Large intestine (tissue), 3 donors: ENCODE data around the gene MRGPRF. TPM values are rescaled to one million over a fixed set of nuclear protein-coding genes. Genes with fewer than 3 reads are reported as not detected.

Source experiments
- DNase-seq, 2 donors: peaks; one replicate each; pipeline versions ENCODE4 v3.0.0 to v3.0.0-alpha.2; 2013
- H3K27ac ChIP-seq: one replicate; pipeline ENCODE4 v1.5.1; 2013; ENCODE audit warnings: low read length
- H3K27me3 ChIP-seq: 2 replicates; pipeline ENCODE4 v1.6.1; 2013; ENCODE audit warnings: low read length; ENCODE audit not compliant: control insufficient read depth, insufficient read depth
- H3K36me3 ChIP-seq: 2 replicates; pipeline ENCODE4 v1.6.1; 2013; ENCODE audit warnings: low read length; ENCODE audit not compliant: control insufficient read depth, insufficient read depth
- H3K4me1 ChIP-seq: one replicate; pipeline ENCODE4 v1.6.1; 2013; ENCODE audit warnings: low read length; ENCODE audit not compliant: control insufficient read depth, insufficient read depth
- H3K4me3 ChIP-seq: one replicate; pipeline ENCODE4 v1.5.1; 2013; ENCODE audit warnings: low read length
- H3K9me3 ChIP-seq: one replicate; pipeline ENCODE4 v1.6.1; 2013; ENCODE audit warnings: mild to moderate bottlenecking, low read depth, low read length, moderate library complexity; ENCODE audit not compliant: control insufficient read depth
- WGBS: methylation state at CpG from one replicate; pipeline ENCODE4 v1.1.5; 2013; ENCODE audit warnings: low lambda C conversion rate; ENCODE audit not compliant: insufficient coverage; 5-methylcytosine and 5-hydroxymethylcytosine counted together
- polyA plus RNA-seq: library from polyadenylated mRNA; unstranded; fragments of 120-200 nt; gene quantifications from one replicate; pipeline ENCODE4 v1.2.1, GENCODE V29; 2013

The MRGPRF gene
- polyA plus RNA-seq, 1 donor = 17.6 TPM

GRCh38 chr11:68997124-68997994 is 15.7 kb downstream of the MRGPRF start:
- H3K9me3 ChIP-seq = no peaks in the 10 kb centered on the region
- no CpG with 5 or more reads among the region's 19 CpGs for WGBS
- DNase-seq = no peak
- peaks cover 8% of the 10 kb centered on the region for H3K4me1 ChIP-seq
- H3K4me3 ChIP-seq = no peak overlapping the region
- no peaks in the 10 kb centered on the region for H3K36me3 ChIP-seq
- peaks cover 16% of the 10 kb centered on the region for H3K27me3 ChIP-seq
- H3K27ac ChIP-seq = no peak overlapping the region

DNA sequence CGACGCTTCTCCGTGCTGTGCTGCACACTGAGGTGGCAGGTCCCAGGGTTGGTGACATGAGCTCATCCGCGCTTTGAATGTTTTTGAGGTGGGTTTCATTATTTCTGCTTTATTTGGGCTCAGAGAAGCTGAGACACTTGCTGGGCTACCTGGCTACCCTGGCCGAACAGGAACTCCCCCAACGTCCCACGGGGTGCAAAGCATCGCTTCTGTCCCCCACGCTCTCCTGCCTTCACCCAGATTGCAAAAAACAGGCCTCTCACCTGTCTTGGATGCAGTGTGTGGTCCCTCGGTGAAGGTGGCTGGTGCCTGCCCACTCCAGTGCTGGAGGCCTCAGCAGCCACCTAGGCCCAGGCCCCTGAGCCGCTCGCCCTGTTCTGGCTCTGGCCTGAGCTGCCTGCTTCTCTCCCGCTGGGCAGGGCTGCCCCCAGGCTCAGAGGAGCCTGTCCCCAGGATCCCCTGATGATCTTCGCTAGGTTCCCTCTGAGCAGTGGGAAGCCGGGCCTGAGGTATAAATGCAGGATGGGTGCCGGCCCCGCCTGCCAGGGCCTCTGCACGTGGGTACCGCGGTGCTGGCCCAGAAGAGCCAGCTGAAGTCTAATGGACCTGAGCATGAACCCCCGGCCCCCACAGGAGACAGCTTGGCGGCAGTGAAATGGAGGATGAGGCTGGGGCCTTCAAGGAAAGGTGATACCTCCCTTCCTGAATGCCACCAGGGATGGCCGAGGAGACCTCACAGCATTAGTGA is 16.5 kb downstream of the MRGPRF start:
- no peak overlapping the region for H3K27ac ChIP-seq
- no peak overlapping the region for H3K4me3 ChIP-seq
- peaks cover 20% of the 10 kb centered on the region for H3K27me3 ChIP-seq
- no peaks in the 10 kb centered on the region for H3K9me3 ChIP-seq
- no peak for DNase-seq
- WGBS = 100% methylated on average over 3 of the region's 24 CpGs
- H3K36me3 ChIP-seq = no peaks in the 10 kb centered on the region
- H3K4me1 ChIP-seq = peaks cover 8% of the 10 kb centered on the region

DNA sequence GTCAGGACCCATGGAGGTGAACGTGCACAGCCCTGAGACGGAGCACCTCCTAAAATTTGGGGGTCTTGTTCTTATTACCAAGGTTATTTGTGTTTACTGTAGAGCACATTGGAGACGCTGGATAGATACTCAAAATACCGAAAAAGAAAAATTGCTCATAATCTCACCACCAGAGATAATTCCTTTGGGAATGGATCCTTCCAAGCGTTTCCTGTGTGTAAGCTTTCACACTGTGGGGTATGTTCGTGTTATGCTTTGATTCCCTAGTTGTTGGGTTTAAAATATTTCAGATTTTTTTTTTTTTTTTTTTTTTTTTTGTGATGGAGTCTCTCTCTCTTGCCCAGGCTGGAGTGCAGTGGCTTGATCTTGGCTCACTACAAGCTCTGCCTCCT is 18.2 kb downstream of the MRGPRF start:
- H3K4me1 ChIP-seq = peaks cover 8% of the 10 kb centered on the region
- WGBS = 100% methylated on average over 1 of the region's 6 CpGs
- H3K4me3 ChIP-seq = no peak overlapping the region
- no peaks in the 10 kb centered on the region for H3K9me3 ChIP-seq
- H3K27me3 ChIP-seq = peaks cover 23% of the 10 kb centered on the region
- DNase-seq = no peak
- no peaks in the 10 kb centered on the region for H3K36me3 ChIP-seq
- H3K27ac ChIP-seq = no peak overlapping the region

DNA sequence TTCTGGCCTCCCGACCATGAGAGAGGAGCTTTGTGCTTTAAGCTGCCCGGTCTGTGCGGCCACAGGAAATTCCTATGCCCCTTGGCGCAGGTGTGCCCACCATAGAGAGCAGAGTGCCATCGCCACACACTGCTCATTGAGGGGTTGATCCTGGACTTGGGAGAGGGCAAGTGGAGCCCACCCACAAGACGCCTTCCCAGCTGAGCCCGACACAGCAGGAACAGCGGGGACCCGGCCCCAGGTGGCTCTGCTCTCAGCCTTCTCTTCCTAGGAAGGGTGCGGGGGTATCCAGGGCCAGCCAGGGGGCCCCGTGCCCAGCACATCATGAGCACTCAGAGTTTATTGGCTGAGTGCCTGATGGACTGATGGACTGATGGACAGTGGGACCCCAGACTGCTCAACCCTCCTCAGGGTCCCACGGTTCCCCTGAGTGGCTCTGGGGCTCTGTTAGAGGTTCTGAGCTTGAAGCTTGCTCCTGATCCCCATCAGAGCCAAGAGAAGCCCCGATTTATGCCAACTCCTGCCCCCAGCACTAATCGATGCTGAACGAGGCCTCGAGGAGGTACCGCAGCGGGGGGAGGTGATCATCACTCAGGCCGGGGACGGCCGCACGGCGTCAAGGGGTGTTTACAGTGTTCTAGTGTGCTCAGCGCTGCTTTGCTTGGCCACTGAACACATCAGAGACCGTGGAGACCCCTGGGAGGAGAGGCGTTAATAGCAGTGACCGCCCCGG is 18.7 kb downstream of the MRGPRF start:
- Histone ChIP-seq H3K9me3 (no peaks in the 10 kb centered on the region), H3K36me3 (no peaks in the 10 kb centered on the region), H3K4me1 (peaks cover 8% of the 10 kb centered on the region), H3K27ac (no peak overlapping the region), H3K4me3 (no peak overlapping the region), H3K27me3 (peaks cover 25% of the 10 kb centered on the region)
- no peak for DNase-seq
- no CpG with 5 or more reads among the region's 28 CpGs for WGBS

- Histone ChIP-seq H3K4me1 (peaks cover 1% of the 10 kb centered on the region), H3K36me3 (no peaks in the 10 kb centered on the region), H3K4me3 (no peak overlapping the region), H3K27ac (no peak overlapping the region), H3K27me3 (peaks cover 25% of the 10 kb centered on the region), H3K9me3 (no peaks in the 10 kb centered on the region)
- 75% methylated on average over 4 of the region's 7 CpGs for WGBS
- DNase-seq = no peak
Measured at GRCh38 chr11:68993546-68993945, 19.5 kb downstream of the MRGPRF start.

GRCh38 chr11:68992743-68993255 is 20.2 kb downstream of the MRGPRF start:
- Histone ChIP-seq H3K4me1 (no peaks in the 10 kb centered on the region), H3K4me3 (no peak overlapping the region), H3K9me3 (no peaks in the 10 kb centered on the region), H3K27ac (no peak overlapping the region), H3K27me3 (peaks cover 25% of the 10 kb centered on the region), H3K36me3 (no peaks in the 10 kb centered on the region)
- no CpG with 5 or more reads among the region's 14 CpGs for WGBS
- no peak for DNase-seq

- H3K36me3 ChIP-seq = no peaks in the 10 kb centered on the region
- H3K27me3 ChIP-seq = peaks cover 25% of the 10 kb centered on the region
- no peaks in the 10 kb centered on the region for H3K9me3 ChIP-seq
- WGBS = no CpG with 5 or more reads among the region's 16 CpGs
- H3K4me1 ChIP-seq = no peaks in the 10 kb centered on the region
- H3K27ac ChIP-seq = no peak overlapping the region
- DNase-seq = no peak
- H3K4me3 ChIP-seq = no peak overlapping the region
Measured at GRCh38 chr11:68990995-68991780, 21.9 kb downstream of the MRGPRF start.

- no peak for DNase-seq
- no peak overlapping the region for H3K27ac ChIP-seq
- WGBS = 67% methylated on average over 1 of the region's 8 CpGs
- H3K36me3 ChIP-seq = no peaks in the 10 kb centered on the region
- peaks cover 25% of the 10 kb centered on the region for H3K27me3 ChIP-seq
- H3K9me3 ChIP-seq = no peaks in the 10 kb centered on the region
- H3K4me1 ChIP-seq = no peaks in the 10 kb centered on the region
- no peak overlapping the region for H3K4me3 ChIP-seq
Measured at GRCh38 chr11:68989936-68990606, 23.0 kb downstream of the MRGPRF start.

DNA sequence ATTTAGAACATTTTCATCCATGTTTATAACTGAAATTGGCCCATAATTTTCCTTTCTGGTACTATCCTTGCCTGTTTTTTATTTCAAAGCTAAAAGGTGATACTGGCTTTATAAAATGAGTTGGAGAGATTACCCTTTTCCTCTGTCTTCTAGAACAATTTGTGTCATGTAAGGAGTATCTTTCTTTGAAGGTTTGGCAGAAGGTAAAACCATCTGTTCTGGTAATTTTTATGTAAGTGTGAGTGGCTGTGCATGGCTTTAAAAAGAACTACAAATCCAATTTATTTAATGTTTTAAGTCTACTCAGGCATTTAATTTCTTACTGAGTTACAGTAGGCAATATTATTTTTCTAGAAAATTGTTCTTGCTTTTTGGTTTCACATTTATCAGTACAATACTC is 24.6 kb downstream of the MRGPRF start:
- DNase-seq = no peak
- H3K27ac ChIP-seq = no peak overlapping the region
- H3K27me3 ChIP-seq = peaks cover 14% of the 10 kb centered on the region
- H3K9me3 ChIP-seq = no peaks in the 10 kb centered on the region
- H3K4me1 ChIP-seq = no peaks in the 10 kb centered on the region
- no peak overlapping the region for H3K4me3 ChIP-seq
- H3K36me3 ChIP-seq = no peaks in the 10 kb centered on the region
